WTC11 (cell line): ENCODE measurements around the gene CMTR1. TPM values are rescaled to one million over a fixed set of nuclear protein-coding genes. Genes with fewer than 3 reads are reported as not detected.

Source experiments
- ATAC-seq: fragments of 200-7000 bp; cut with Tn5 transposase; 2 replicates; pipeline ENCODE4 v1.10.0; 2021; ENCODE audit warnings: mild to moderate bottlenecking, moderate library complexity
- CTCF ChIA-PET: fragments of 300-600 bp; sonication (Branson Sonifier 250); formaldehyde crosslinking; loops from one replicate; lab custom pipeline; 2021; ENCODE audit warnings: antibody characterized with exemption; lab: Charles Lee
- POLR2A ChIA-PET: fragments of 350-600 bp; sonication (Branson Sonifier 250); formaldehyde crosslinking; loops from one replicate; lab custom pipeline; 2021; ENCODE audit warnings: antibody characterized with exemption; lab: Charles Lee
- DNase-seq: peaks from one replicate; pipeline ENCODE4 v3.0.0; 2021; ENCODE audit warnings: low spot score
- H3K27ac Mint-ChIP-seq: 2 replicates; pipeline ENCODE4 v1.8.0; 2021; ENCODE audit warnings: mixed read lengths
- H3K27me3 Mint-ChIP-seq: 2 replicates; pipeline ENCODE4 v1.8.0; 2021; ENCODE audit warnings: low read depth, mild to moderate bottlenecking, moderate library complexity, mixed read lengths
- H3K36me3 Mint-ChIP-seq: 2 replicates; pipeline ENCODE4 v1.8.0; 2021; ENCODE audit warnings: mixed read lengths
- H3K4me1 Mint-ChIP-seq: 2 replicates; pipeline ENCODE4 v1.8.0; 2022; ENCODE audit warnings: mixed read lengths
- H3K4me3 Mint-ChIP-seq: 2 replicates; pipeline ENCODE4 v1.8.0; 2021; ENCODE audit warnings: mild to moderate bottlenecking, moderate library complexity, mixed read lengths
- H3K9me3 Mint-ChIP-seq: 2 replicates; pipeline ENCODE4 v1.8.0; 2021; ENCODE audit warnings: mixed read lengths
- CREB1 ChIP-seq: sonication (generic); formaldehyde crosslinking; IDR thresholded peaks from 2 replicates; pipeline ENCODE4 v1.8.0; 2023; ENCODE audit warnings: mild to moderate bottlenecking, missing genetic modification reagents
- JAZF1 ChIP-seq: fragments of 250-450 bp; sonication (Bioruptor Pico); IDR thresholded peaks from 2 replicates; pipeline ENCODE4 v1.9.0; 2021; ENCODE audit warnings: moderate library complexity, mild to moderate bottlenecking, inconsistent platforms
- JUN ChIP-seq: sonication (generic); formaldehyde crosslinking; IDR thresholded peaks from 2 replicates; pipeline ENCODE4 v1.8.0; 2023; ENCODE audit warnings: mild to moderate bottlenecking, missing genetic modification reagents
- NR3C1 ChIP-seq: sonication (generic); formaldehyde crosslinking; conservative IDR thresholded peaks from 2 replicates; pipeline ENCODE4 v1.8.1; 2023; ENCODE audit warnings: low read depth, mild to moderate bottlenecking, missing genetic modification reagents
- ZNF219 ChIP-seq: sonication (generic); formaldehyde crosslinking; IDR thresholded peaks from 2 replicates; pipeline ENCODE4 v1.8.0; 2023; ENCODE audit warnings: missing genetic modification reagents, mild to moderate bottlenecking, borderline replicate concordance
- ZNF317 ChIP-seq: sonication (generic); formaldehyde crosslinking; IDR thresholded peaks from 2 replicates; pipeline ENCODE4 v1.8.1; 2023; ENCODE audit warnings: low read depth, mild to moderate bottlenecking, moderate library complexity, missing genetic modification reagents, borderline replicate concordance
- ZNF671 ChIP-seq: fragments of 250-450 bp; sonication (Bioruptor Pico); IDR thresholded peaks from 2 replicates; pipeline ENCODE4 v1.8.0; 2021; ENCODE audit warnings: mild to moderate bottlenecking
- total RNA-seq: library from RNA; stranded (reverse); gene quantifications from 3 replicates; pipeline ENCODE4 v1.2.3, GENCODE V29; 2021
- TF ChIP-seq, protein P1 (sequence below): sonication (generic); formaldehyde crosslinking; IDR thresholded peaks from 2 replicates; pipeline ENCODE4 v1.8.0; 2022; ENCODE audit warnings: mild to moderate bottlenecking, missing genetic modification reagents
- TF ChIP-seq, protein P2 (sequence below): sonication (generic); formaldehyde crosslinking; IDR thresholded peaks from 2 replicates; pipeline ENCODE4 v1.8.1; 2022; ENCODE audit warnings: mild to moderate bottlenecking, missing genetic modification reagents, moderate library complexity, borderline replicate concordance
- TF ChIP-seq, protein P3 (sequence below): fragments of 250-450 bp; sonication (Bioruptor Pico); IDR thresholded peaks from 2 replicates; pipeline ENCODE4 v1.8.0; 2021; ENCODE audit warnings: mild to moderate bottlenecking
- TF ChIP-seq, protein P4 (sequence below): sonication (generic); formaldehyde crosslinking; conservative IDR thresholded peaks from 2 replicates; pipeline ENCODE4 v1.8.1; 2022; ENCODE audit warnings: mild to moderate bottlenecking, missing genetic modification reagents
- TF ChIP-seq, protein P5 (sequence below): sonication (generic); formaldehyde crosslinking; IDR thresholded peaks from 2 replicates; pipeline ENCODE4 v1.8.1; 2022; ENCODE audit warnings: low read depth, mild to moderate bottlenecking, moderate library complexity, missing genetic modification reagents, borderline replicate concordance
- TF ChIP-seq, protein P6 (sequence below): fragments of 250-450 bp; sonication (Bioruptor Pico); IDR thresholded peaks from 2 replicates; pipeline ENCODE4 v1.9.0; 2021; ENCODE audit warnings: mild to moderate bottlenecking, borderline replicate concordance
- TF ChIP-seq, protein P7 (sequence below): fragments of 250-450 bp; sonication (Bioruptor Pico); conservative IDR thresholded peaks from 2 replicates; pipeline ENCODE4 v1.9.0; 2021; ENCODE audit warnings: mild to moderate bottlenecking

The CMTR1 gene
- total RNA-seq, 1 experiment from 2014 or later, result 38.6 TPM

DNA sequence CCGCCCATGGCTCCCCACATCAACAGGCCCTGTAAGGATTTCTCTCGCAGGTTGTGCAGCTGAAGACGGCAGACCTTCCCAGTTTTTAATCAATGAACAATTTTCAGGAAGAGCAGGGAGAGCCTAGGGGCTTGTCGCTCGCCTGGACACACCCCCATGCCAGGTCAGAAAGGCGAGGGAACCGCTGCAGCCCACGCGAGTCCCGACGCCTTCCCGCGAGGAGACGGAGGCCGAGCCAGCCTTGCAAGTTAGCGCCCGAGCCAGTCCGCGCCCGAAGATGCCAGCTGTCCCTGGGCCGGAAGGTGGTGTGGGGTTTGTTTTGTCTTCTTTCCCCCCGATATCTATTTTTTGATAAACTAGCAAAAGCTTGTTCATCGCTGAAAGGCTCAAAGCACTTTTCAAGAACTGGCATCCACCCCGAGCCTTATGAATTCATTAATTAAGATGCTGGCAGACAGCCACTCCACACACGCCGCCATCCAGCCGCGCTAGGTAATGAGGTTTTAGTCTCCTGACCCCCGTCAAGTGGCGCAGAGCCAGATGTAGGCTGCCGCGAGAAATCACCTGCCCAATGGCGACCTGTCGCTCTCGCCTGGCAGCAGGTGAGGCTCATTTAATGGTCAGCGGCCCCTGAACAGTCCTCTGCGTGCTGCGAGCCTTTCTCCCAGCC lies 60.1 kb downstream of the CMTR1 start (continued):
- TF ChIP-seq, protein P1, sequence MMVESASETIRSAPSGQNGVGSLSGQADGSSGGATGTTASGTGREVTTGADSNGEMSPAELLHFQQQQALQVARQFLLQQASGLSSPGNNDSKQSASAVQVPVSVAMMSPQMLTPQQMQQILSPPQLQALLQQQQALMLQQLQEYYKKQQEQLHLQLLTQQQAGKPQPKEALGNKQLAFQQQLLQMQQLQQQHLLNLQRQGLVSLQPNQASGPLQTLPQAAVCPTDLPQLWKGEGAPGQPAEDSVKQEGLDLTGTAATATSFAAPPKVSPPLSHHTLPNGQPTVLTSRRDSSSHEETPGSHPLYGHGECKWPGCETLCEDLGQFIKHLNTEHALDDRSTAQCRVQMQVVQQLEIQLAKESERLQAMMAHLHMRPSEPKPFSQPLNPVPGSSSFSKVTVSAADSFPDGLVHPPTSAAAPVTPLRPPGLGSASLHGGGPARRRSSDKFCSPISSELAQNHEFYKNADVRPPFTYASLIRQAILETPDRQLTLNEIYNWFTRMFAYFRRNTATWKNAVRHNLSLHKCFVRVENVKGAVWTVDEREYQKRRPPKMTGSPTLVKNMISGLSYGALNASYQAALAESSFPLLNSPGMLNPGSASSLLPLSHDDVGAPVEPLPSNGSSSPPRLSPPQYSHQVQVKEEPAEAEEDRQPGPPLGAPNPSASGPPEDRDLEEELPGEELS, result no peak
- TF ChIP-seq, protein P2, sequence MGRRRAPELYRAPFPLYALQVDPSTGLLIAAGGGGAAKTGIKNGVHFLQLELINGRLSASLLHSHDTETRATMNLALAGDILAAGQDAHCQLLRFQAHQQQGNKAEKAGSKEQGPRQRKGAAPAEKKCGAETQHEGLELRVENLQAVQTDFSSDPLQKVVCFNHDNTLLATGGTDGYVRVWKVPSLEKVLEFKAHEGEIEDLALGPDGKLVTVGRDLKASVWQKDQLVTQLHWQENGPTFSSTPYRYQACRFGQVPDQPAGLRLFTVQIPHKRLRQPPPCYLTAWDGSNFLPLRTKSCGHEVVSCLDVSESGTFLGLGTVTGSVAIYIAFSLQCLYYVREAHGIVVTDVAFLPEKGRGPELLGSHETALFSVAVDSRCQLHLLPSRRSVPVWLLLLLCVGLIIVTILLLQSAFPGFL (CRISPR knock-in tag), result no peak
- TF ChIP-seq, protein P3, sequence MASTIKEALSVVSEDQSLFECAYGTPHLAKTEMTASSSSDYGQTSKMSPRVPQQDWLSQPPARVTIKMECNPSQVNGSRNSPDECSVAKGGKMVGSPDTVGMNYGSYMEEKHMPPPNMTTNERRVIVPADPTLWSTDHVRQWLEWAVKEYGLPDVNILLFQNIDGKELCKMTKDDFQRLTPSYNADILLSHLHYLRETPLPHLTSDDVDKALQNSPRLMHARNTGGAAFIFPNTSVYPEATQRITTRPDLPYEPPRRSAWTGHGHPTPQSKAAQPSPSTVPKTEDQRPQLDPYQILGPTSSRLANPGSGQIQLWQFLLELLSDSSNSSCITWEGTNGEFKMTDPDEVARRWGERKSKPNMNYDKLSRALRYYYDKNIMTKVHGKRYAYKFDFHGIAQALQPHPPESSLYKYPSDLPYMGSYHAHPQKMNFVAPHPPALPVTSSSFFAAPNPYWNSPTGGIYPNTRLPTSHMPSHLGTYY (CRISPR knock-in tag), result no peak
- TF ChIP-seq, protein P4, sequence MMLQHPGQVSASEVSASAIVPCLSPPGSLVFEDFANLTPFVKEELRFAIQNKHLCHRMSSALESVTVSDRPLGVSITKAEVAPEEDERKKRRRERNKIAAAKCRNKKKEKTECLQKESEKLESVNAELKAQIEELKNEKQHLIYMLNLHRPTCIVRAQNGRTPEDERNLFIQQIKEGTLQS (CRISPR knock-in tag), result no peak
- no peak for TF ChIP-seq JAZF1

DNA sequence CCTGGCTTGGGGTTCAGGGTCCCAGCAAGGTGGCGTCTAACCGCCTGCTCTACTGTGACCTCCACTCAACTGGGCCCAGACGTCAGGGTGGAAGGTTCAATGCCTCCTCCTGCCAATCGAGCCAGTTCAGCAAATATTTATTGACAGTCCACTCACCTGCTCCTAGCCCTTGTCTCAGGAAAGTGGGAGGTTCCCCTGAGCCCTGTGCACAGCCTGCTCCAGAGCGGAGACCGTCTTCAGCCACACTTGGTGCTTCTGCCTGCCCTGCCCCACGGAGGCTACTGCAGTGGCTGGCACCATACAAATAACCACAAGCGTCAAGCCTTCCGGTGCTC lies 60.6 kb downstream of the CMTR1 start:
- Mint-ChIP-seq H3K27me3 (no peaks in the 10 kb centered on the region), H3K4me3 (no peak overlapping the region), H3K4me1 (peaks cover 55% of the 10 kb centered on the region), H3K9me3 (no peaks in the 10 kb centered on the region), H3K36me3 (peaks cover 1% of the 10 kb centered on the region; the same call in 1 of the 2 replicates), H3K27ac (no peak overlapping the region)
- POLR2A ChIA-PET, result no interaction called here
- TF ChIP-seq, protein P5, sequence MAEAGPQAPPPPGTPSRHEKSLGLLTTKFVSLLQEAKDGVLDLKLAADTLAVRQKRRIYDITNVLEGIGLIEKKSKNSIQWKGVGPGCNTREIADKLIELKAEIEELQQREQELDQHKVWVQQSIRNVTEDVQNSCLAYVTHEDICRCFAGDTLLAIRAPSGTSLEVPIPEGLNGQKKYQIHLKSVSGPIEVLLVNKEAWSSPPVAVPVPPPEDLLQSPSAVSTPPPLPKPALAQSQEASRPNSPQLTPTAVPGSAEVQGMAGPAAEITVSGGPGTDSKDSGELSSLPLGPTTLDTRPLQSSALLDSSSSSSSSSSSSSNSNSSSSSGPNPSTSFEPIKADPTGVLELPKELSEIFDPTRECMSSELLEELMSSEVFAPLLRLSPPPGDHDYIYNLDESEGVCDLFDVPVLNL (CRISPR knock-in tag), result no peak
- TF ChIP-seq NR3C1 (CRISPR knock-in tag) (no peak), ZNF317 (CRISPR knock-in tag) (no peak), ZNF671 (CRISPR knock-in tag) (no peak), ZNF219 (CRISPR knock-in tag) (no peak), CREB1 (no peak), JUN (CRISPR knock-in tag) (no peak)
- CTCF ChIA-PET, result interaction anchor here (1.3 to 3.3 kb wide), 2 partner anchors 72 to 78 kb away, joined by 3 to 20 read pairs; no protein-coding TSS in a partner anchor
- no peak for ATAC-seq
- no peak for DNase-seq

DNA sequence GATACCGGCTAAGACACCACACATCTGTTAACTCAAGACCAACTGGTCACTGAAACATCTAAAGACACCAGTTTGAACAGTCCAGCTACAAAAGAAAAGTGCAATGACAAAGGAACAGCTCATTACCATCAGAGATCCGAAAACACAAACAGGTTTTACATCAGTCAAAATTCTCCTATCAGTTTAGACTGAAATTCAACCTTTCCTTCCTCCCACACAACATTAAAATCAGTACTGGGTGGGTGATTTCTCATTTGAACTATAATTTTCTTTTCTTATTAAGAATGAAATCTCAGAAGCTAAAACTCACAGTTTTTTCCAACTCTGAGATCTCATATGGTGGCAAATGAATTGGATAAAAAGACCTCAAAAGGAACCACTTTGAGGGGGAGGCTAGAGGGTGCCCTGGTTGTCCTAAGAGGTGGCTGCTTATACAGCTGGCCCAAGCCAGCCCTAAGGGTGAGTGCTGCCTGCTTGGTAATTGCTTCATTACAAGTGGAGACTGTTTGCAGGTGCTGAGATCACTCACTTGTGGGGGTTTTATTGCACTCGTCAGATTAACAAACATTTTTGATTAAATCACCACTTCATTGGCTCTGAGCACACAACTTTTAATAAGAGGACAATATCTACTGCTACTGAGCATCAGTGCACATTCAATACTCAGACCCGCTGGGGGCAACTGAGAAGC lies 62.4 kb downstream of the CMTR1 start:
- H3K27ac Mint-ChIP-seq, result no peak overlapping the region
- no peaks in the 10 kb centered on the region for H3K36me3 Mint-ChIP-seq
- no peak overlapping the region for H3K4me3 Mint-ChIP-seq
- DNase-seq, result no peak
- ChIA-PET POLR2A (interaction anchor here (1.2 kb wide), 1 partner anchor 63 kb away, joined by 3 read pairs; the partner anchor contains the start of gene CMTR1), CTCF (interaction anchor here (0.6 to 2.1 kb wide), 4 partner anchors 24 to 209 kb away, joined by 3 to 8 read pairs (median 3); no protein-coding TSS in a partner anchor)
- H3K9me3 Mint-ChIP-seq, result peaks cover 2% of the 10 kb centered on the region; the same call in 1 of the 2 replicates
- no peaks in the 10 kb centered on the region; the same call in 1 of the 2 replicates for H3K27me3 Mint-ChIP-seq
- no peak for ATAC-seq
- peaks cover 55% of the 10 kb centered on the region for H3K4me1 Mint-ChIP-seq
- TF ChIP-seq, protein P3 (CRISPR knock-in tag), result no peak
- TF ChIP-seq, protein P6, sequence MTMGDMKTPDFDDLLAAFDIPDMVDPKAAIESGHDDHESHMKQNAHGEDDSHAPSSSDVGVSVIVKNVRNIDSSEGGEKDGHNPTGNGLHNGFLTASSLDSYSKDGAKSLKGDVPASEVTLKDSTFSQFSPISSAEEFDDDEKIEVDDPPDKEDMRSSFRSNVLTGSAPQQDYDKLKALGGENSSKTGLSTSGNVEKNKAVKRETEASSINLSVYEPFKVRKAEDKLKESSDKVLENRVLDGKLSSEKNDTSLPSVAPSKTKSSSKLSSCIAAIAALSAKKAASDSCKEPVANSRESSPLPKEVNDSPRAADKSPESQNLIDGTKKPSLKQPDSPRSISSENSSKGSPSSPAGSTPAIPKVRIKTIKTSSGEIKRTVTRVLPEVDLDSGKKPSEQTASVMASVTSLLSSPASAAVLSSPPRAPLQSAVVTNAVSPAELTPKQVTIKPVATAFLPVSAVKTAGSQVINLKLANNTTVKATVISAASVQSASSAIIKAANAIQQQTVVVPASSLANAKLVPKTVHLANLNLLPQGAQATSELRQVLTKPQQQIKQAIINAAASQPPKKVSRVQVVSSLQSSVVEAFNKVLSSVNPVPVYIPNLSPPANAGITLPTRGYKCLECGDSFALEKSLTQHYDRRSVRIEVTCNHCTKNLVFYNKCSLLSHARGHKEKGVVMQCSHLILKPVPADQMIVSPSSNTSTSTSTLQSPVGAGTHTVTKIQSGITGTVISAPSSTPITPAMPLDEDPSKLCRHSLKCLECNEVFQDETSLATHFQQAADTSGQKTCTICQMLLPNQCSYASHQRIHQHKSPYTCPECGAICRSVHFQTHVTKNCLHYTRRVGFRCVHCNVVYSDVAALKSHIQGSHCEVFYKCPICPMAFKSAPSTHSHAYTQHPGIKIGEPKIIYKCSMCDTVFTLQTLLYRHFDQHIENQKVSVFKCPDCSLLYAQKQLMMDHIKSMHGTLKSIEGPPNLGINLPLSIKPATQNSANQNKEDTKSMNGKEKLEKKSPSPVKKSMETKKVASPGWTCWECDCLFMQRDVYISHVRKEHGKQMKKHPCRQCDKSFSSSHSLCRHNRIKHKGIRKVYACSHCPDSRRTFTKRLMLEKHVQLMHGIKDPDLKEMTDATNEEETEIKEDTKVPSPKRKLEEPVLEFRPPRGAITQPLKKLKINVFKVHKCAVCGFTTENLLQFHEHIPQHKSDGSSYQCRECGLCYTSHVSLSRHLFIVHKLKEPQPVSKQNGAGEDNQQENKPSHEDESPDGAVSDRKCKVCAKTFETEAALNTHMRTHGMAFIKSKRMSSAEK (CRISPR knock-in tag), result no peak
- TF ChIP-seq, protein P7, sequence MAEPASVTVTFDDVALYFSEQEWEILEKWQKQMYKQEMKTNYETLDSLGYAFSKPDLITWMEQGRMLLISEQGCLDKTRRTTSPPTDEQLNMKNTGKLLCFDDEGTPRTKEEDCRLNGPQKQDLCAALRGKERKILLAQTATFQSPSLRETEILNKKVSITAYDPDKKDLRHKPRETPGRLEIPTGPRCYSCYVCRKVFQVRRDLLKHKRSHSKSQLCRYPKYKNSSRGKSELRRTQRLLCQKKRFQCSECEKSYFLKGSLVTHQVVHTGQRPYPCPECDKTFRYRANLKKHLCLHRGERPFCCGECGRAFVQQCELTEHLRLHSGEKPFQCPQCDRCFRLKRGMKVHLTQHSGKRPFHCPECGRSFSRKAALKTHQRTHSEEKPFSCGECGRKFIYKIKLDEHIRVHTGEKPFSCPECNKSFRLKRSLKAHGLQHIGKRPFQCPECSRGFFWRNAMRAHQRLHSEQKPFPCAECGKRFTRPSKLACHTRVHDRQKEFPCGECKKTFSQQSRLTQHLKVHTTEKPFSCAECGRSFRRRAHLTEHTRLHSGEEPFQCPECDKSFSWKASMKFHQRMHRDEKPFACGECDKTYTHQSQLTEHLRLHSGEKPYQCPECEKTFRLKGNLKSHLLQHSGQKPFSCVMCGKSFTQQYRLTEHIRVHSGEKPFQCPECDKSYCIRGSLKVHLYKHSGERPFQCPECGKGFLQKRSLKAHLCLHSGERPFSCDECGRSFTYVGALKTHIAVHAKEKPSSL (CRISPR knock-in tag), result no peak
